ENCODE measurements around the gene NBEA. TPM values are rescaled to one million over a fixed set of nuclear protein-coding genes. Genes with fewer than 3 reads are reported as not detected.

Gene NBEA
- total RNA-seq, 2 experiments from 2014 or later, result 0.34 to 0.57 TPM

DNA sequence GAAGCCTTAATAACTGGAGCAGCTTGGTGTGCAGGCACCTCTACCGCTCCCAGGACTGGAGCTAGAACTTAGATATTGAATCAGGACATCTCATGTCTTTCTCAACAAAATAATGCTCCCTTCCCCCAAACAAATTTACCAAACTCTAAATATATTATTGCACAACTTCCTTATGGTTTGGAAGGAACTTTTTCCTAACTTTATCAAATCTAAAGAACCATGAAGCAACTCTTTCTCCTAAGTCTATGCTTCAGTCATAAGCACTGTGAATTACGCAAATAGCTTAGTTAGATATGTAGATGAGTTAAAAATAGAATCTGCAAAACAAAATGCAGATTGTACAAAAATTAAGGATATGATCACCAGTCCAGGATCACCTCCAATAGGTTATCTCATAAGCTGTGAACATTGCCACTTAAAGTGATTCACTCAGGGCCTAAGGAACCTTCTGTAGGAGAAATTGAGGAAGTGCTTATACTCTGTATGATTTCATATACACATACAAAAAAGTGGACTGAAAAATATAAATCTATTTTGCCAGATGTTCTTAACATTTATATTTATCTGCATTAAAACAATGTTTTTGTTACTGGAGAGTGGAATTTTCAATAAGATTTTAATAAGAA lies 554.8 kb downstream of the NBEA start:
- Mint-ChIP-seq H3K4me1 (ENCODE audit: low read depth) (no peaks in the 10 kb centered on the region), H3K27ac (no peak overlapping the region), H3K36me3 (ENCODE audit: low read depth) (no peaks in the 10 kb centered on the region), H3K9me3 (ENCODE audit: insufficient read depth) (no peaks in the 10 kb centered on the region), H3K27me3 (ENCODE audit: low read depth) (no peaks in the 10 kb centered on the region), H3K4me3 (no peak overlapping the region)
- DNase-seq (no peak), ATAC-seq (no peak)
- CTCF ChIA-PET, result no interaction called here
- POLR2A ChIA-PET, result no interaction called here

DNA sequence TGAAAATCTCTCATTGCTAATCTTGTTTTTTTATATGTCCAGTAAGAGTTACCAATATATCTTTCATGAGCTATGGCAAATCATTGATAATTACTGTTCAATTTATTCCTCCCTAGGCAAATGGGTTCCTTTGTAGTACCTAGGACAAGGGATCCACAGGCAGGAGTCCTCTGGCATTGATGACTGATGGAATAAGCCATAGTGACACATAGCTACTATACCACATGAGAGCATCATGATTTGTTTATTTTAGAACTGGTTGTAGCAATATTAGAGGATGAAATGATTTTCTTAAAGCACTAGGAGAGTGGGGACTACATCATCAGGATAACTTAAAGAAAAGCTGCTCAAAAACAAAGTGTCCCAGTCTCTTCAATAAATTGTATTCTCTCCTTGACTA lies 556.2 kb downstream of the NBEA start:
- ChIA-PET POLR2A (no interaction called here), CTCF (no interaction called here)
- H3K9me3 Mint-ChIP-seq (ENCODE audit: insufficient read depth), result no peaks in the 10 kb centered on the region
- no peaks in the 10 kb centered on the region for H3K27me3 Mint-ChIP-seq (ENCODE audit: low read depth)
- no peak overlapping the region for H3K27ac Mint-ChIP-seq
- H3K36me3 Mint-ChIP-seq (ENCODE audit: low read depth), result no peaks in the 10 kb centered on the region
- no peaks in the 10 kb centered on the region for H3K4me1 Mint-ChIP-seq (ENCODE audit: low read depth)
- no peak for ATAC-seq
- no peak overlapping the region for H3K4me3 Mint-ChIP-seq
- DNase-seq, result no peak

DNA sequence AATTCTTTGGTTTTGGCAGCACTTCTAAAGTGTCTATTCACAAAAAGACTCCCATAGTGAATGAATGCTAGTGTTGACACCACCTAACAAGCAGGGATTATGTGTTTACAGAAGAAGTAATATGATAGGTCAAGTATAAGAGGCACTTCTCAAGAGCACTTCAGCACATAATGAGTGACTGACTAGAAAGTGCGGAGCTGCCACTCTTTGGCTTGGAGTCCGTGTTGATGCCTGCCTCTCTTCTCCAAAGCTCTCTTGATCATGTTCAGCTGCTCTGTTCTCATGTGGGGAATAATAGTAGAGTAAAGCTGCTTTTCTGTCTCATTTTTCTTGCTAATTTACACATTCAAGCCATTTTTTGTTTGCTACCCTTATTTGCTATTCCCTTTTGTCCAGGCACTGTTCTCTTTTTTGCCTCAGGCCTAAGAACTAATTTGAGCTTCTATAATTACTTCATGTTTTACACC lies 557.2 kb downstream of the NBEA start:
- H3K36me3 Mint-ChIP-seq (ENCODE audit: low read depth), result no peaks in the 10 kb centered on the region
- H3K4me1 Mint-ChIP-seq (ENCODE audit: low read depth), result no peaks in the 10 kb centered on the region
- CTCF ChIA-PET, result no interaction called here

DNA sequence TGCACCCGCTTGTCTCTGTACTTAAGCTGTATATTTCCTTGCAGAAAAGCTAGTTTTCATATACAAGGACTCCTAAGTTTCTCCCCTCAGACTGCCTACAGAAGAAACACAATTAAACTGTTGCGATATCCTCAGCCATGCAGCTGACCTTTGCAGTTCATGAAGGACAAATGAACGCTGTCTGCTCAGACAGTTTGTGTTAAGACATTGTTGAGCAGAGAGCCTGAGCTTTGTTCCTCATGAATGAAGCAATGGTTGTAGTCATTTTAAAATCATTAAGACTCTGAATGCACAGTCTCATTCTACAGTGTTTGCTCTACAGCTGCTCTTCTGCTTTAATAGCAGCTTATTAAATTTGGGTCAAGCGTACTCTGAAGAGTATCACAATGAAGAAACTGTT lies 557.6 kb downstream of the NBEA start:
- ChIA-PET CTCF (no interaction called here), POLR2A (interaction anchor here (0.6 kb wide), 1 partner anchor 24 kb away, joined by 3 read pairs; no protein-coding TSS in a partner anchor)
- ATAC-seq, result no peak

More for the DNA sequence above, 557.2 kb downstream of the NBEA start:
- H3K27me3 Mint-ChIP-seq (ENCODE audit: low read depth), result no peaks in the 10 kb centered on the region
- ATAC-seq (no peak), DNase-seq (no peak)
- no peak overlapping the region for H3K4me3 Mint-ChIP-seq
- H3K27ac Mint-ChIP-seq, result no peak overlapping the region
- POLR2A ChIA-PET, result interaction anchor here (0.6 kb wide), 1 partner anchor 24 kb away, joined by 3 read pairs; no protein-coding TSS in a partner anchor
- no peaks in the 10 kb centered on the region for H3K9me3 Mint-ChIP-seq (ENCODE audit: insufficient read depth)

DNA sequence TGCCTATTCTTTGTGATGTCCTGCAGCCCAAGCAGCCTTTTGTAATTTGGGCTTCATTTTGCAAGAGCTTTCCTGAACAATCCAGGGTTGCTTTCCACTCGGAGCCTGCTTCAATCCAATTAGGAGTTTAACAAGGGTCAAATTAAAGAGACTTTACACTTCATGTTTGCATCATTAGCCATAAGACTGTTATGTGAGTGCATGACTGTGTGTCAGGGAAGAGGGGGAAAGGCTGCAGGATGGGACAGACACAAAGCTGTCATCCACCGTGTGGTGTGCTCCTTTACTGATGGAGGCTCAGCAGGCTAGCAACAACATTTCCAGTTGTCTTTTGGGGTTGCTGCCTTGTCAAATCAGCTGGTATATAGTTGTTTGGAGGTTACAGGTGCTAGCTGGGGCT lies 558.1 kb downstream of the NBEA start:
- Mint-ChIP-seq H3K27ac (no peak overlapping the region), H3K4me3 (no peak overlapping the region), H3K4me1 (ENCODE audit: low read depth) (no peaks in the 10 kb centered on the region), H3K9me3 (ENCODE audit: insufficient read depth) (no peaks in the 10 kb centered on the region), H3K27me3 (ENCODE audit: low read depth) (no peaks in the 10 kb centered on the region), H3K36me3 (ENCODE audit: low read depth) (no peaks in the 10 kb centered on the region)
- no peak for DNase-seq
- ATAC-seq, result no peak
- ChIA-PET POLR2A (no interaction called here), CTCF (no interaction called here)

More for the DNA sequence above, 557.6 kb downstream of the NBEA start:
- Mint-ChIP-seq H3K27me3 (ENCODE audit: low read depth) (no peaks in the 10 kb centered on the region), H3K4me1 (ENCODE audit: low read depth) (no peaks in the 10 kb centered on the region), H3K36me3 (ENCODE audit: low read depth) (no peaks in the 10 kb centered on the region), H3K4me3 (no peak overlapping the region), H3K27ac (no peak overlapping the region), H3K9me3 (ENCODE audit: insufficient read depth) (no peaks in the 10 kb centered on the region)
- no peak for DNase-seq

DNA sequence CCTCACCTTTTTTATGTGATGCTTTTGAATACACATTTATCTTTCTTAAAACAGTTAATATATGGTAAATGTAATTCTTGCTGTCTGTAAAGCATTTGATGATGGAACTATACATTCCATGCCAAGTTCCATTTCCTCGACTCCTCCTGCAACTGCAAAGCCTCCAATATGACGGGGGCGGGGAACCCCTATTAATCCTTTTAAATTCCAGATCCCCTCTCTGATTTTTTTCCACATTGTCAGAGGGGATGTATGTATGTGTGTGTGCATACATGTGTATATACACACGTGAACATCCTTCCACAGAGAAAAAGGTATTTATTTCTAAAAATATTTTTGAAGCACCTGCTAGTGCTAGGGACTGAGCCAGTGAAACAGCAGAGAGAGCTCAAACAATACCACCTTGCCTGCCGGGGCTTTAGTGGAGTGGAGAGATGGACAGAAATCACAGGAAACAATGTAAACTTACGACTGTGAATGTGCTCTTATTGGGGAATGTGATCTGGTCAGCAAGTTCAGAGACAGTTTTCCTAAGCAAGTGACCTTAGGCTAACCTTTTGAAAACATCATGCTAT lies 559.7 kb downstream of the NBEA start:
- Mint-ChIP-seq H3K27ac (no peak overlapping the region), H3K27me3 (ENCODE audit: low read depth) (no peaks in the 10 kb centered on the region), H3K9me3 (ENCODE audit: insufficient read depth) (no peaks in the 10 kb centered on the region), H3K4me3 (no peak overlapping the region), H3K36me3 (ENCODE audit: low read depth) (no peaks in the 10 kb centered on the region), H3K4me1 (ENCODE audit: low read depth) (no peaks in the 10 kb centered on the region)
- ATAC-seq, result no peak
- ChIA-PET POLR2A (no interaction called here), CTCF (no interaction called here)
- no peak for DNase-seq

DNA sequence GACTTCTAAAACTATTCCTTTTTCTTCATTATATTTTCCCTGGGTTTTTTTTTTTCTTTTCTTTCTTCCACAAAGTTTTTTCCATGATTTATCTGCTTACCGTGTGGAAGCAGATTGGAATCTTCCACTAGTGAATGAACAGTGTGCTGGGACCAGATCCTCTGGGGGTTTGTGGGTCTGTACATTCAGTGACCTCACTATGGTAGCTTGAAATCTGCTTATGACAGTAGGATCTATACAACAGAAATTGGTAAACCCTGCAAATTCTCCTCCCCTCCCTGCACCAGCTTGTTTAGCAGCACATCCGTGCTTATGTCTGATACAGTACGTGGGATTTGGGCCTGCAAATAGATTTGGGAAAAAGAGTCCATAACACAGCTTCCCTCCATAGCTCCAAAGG lies 560.4 kb downstream of the NBEA start:
- ChIA-PET POLR2A (interaction anchor here (0.5 kb wide), 1 partner anchor 147 kb away, joined by 4 read pairs; no protein-coding TSS in a partner anchor), CTCF (no interaction called here)
- no peak for ATAC-seq
- no peak for DNase-seq
- no peaks in the 10 kb centered on the region for H3K36me3 Mint-ChIP-seq (ENCODE audit: low read depth)
- H3K4me1 Mint-ChIP-seq (ENCODE audit: low read depth), result no peaks in the 10 kb centered on the region
- no peak overlapping the region for H3K27ac Mint-ChIP-seq
- H3K4me3 Mint-ChIP-seq, result no peak overlapping the region
- H3K9me3 Mint-ChIP-seq (ENCODE audit: insufficient read depth), result no peaks in the 10 kb centered on the region
- H3K27me3 Mint-ChIP-seq (ENCODE audit: low read depth), result no peaks in the 10 kb centered on the region

DNA sequence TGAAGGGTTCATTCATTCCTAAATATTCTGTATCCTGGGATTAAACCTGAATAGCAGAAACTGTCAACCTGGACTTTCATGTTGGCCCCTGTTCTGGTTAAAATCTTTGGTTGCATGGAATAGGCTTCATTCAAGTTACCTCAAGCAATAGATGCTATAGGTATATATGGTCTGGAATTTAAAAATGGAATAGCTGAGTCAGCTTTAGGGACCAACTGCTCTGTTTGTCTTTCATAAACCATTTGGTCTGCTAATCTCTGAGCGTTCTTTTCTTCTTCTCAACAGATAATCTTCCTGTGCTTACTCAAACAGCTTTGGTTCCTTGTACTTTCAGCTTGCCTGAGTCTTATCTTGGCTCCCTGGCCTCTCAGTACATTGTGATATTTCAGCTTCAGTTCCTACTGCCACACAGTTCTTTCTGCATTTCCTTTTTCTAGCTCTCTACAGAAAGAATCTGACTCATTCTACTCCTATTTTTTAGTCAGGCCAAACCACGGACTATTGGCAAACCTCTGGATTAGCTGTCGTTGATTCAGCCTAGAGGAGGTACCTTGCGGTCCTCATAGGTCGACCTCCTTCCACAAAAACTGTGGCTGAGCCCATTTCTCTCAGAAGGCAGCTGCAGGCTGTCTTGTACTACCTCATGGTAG lies 570.3 kb downstream of the NBEA start:
- CTCF ChIA-PET, result no interaction called here
- no peak for ATAC-seq
- no peak overlapping the region for H3K27ac Mint-ChIP-seq

DNA sequence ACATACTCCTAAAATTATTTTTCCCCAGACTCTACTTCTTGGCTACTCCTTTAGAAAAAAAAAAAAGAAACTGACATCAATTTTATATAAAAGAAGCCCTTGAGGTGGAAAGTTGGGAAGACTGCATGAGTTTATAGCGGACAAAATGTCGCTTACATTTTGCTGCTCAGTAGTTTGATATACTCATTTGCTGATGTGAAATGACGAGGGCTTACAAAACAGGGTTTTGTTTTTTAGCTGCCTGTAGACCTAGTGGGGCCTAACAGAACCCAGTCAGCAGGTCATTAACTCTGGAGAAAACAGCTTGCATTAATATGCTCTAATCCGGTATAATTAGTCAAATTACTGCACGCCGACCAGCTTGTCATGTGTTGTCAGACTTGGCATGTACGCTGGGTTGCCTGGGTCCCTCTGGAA lies 572.0 kb downstream of the NBEA start:
- Mint-ChIP-seq H3K4me1 (ENCODE audit: low read depth) (no peaks in the 10 kb centered on the region), H3K4me3 (no peak overlapping the region), H3K27me3 (ENCODE audit: low read depth) (no peaks in the 10 kb centered on the region), H3K9me3 (ENCODE audit: insufficient read depth) (no peaks in the 10 kb centered on the region), H3K36me3 (ENCODE audit: low read depth) (no peaks in the 10 kb centered on the region), H3K27ac (no peak overlapping the region)
- no peak for ATAC-seq
- ChIA-PET CTCF (no interaction called here), POLR2A (no interaction called here)
- DNase-seq, result no peak

More for the DNA sequence above, 570.3 kb downstream of the NBEA start:
- Mint-ChIP-seq H3K27me3 (ENCODE audit: low read depth) (no peaks in the 10 kb centered on the region), H3K4me1 (ENCODE audit: low read depth) (no peaks in the 10 kb centered on the region), H3K4me3 (no peak overlapping the region), H3K36me3 (ENCODE audit: low read depth) (no peaks in the 10 kb centered on the region), H3K9me3 (ENCODE audit: insufficient read depth) (no peaks in the 10 kb centered on the region)
- POLR2A ChIA-PET, result no interaction called here
- DNase-seq, result no peak

DNA sequence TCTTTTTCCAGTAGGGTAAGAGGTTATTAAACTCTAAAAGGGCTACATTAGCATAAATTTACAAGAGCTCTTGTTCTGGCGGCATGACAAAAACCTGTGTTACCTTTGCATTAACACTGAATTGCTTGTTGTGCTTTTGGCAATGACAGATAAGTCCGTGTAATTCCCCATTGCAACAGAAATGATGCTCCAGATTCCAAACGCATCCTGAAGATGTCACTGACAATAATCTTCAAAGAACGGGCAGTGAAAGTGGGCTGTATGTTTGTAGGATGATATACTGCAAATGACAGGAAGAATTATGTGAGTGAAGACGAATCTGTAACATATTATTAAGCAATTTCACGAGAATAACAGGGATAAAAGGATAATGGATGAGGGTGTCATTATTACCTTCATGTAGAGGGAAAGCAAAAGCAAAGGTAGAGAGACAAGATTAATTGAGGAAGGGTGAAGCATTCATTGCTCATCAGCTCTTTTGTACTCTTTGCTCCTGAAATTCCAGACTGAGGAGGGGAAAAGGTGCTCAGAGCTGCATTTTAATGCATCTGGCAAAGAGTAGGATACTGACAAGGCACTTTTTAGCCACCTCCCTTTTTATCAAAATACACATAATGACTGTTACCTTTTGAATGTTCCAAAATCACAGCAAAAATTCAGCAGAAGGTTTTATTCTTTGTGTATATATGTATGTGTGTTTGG lies 572.9 kb downstream of the NBEA start:
- no peak for DNase-seq
- no peaks in the 10 kb centered on the region for H3K4me1 Mint-ChIP-seq (ENCODE audit: low read depth)
- ATAC-seq, result no peak
- no peaks in the 10 kb centered on the region for H3K36me3 Mint-ChIP-seq (ENCODE audit: low read depth)
- POLR2A ChIA-PET, result no interaction called here
- H3K27ac Mint-ChIP-seq, result no peak overlapping the region
- H3K27me3 Mint-ChIP-seq (ENCODE audit: low read depth), result no peaks in the 10 kb centered on the region
- H3K9me3 Mint-ChIP-seq (ENCODE audit: insufficient read depth), result no peaks in the 10 kb centered on the region
- no peak overlapping the region for H3K4me3 Mint-ChIP-seq
- CTCF ChIA-PET, result no interaction called here

DNA sequence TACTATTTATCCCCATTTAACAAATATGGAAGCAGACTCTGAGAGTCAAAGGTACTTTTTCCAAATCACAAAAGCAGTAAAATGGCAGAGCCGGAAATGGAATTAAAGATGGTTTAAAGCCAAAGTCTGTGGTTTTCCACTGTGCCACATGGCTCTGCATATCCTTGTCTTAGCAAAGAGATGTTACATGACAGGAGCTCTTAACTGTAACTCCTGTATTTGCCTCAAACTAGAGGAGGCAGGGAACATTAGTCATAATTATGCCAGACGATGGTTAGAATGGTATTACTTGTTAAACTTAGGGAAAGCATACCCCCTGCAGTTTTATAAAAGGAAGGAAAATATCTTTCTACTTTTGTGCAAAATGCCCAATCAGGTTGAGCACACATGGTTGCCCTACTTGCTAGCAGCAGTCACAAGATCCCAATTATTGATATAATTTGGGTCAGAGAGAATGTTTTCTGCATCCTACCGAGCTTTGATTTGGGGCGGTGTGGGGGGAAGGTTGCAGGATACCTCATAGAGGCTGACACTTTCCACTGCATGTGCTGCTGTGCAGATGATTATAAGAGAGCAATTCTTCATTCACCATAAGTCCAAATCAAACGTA lies 576.4 kb downstream of the NBEA start:
- CTCF ChIA-PET, result no interaction called here

DNA sequence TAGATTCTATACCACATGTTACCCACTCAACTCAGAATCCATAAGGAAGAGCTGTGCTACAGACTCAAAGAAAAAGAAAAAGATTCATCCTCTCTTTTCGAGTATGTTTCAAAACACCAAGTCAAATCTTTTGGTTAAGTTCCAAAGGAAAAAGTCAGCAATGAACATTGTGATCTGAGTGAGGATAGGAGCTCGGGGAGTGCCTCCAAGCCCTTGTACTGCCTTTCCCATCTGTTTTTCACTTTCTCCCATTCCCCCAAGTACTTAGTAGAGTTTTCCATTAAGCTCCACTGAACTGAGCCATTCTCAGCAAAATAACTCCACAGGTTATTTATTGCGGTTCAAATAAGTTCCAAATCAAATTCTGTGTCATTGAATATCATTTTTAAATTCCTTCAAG lies 582.1 kb downstream of the NBEA start:
- DNase-seq (no peak), ATAC-seq (no peak)
- CTCF ChIA-PET, result no interaction called here
- no peaks in the 10 kb centered on the region for H3K4me1 Mint-ChIP-seq (ENCODE audit: low read depth)
- no peaks in the 10 kb centered on the region for H3K9me3 Mint-ChIP-seq (ENCODE audit: insufficient read depth)
- H3K4me3 Mint-ChIP-seq, result no peak overlapping the region
- no peak overlapping the region for H3K27ac Mint-ChIP-seq
- no peaks in the 10 kb centered on the region for H3K36me3 Mint-ChIP-seq (ENCODE audit: low read depth)
- POLR2A ChIA-PET, result no interaction called here
- no peaks in the 10 kb centered on the region for H3K27me3 Mint-ChIP-seq (ENCODE audit: low read depth)

More for the DNA sequence above, 576.4 kb downstream of the NBEA start:
- POLR2A ChIA-PET, result no interaction called here
- Mint-ChIP-seq H3K27me3 (ENCODE audit: low read depth) (no peaks in the 10 kb centered on the region), H3K36me3 (ENCODE audit: low read depth) (no peaks in the 10 kb centered on the region), H3K27ac (no peak overlapping the region), H3K9me3 (ENCODE audit: insufficient read depth) (no peaks in the 10 kb centered on the region), H3K4me1 (ENCODE audit: low read depth) (no peaks in the 10 kb centered on the region), H3K4me3 (no peak overlapping the region)
- ATAC-seq (no peak), DNase-seq (no peak)
